GM23338 (cell line): ENCODE measurements around the gene ACSF3. TPM values are rescaled to one million over a fixed set of nuclear protein-coding genes. Genes with fewer than 3 reads are reported as not detected.
A peak's percentile ranks its signal among the peaks of the same experiment; 100 is the strongest.

Source experiments
- ATAC-seq: fragments of 200-7000 bp; cut with Tn5 transposase; 3 replicates; pipeline ENCODE4 v1.9.1; 2020
- DNase-seq: peaks from one replicate; pipeline ENCODE4 v3.0.0-alpha.2; 2015; ENCODE audit warnings: low spot score
- H2AFZ ChIP-seq: fragments of 200-600 bp; sonication (generic); 2 replicates; pipeline ENCODE4 v1.8.0; 2016; ENCODE audit warnings: antibody characterized with exemption, mild to moderate bottlenecking, moderate library complexity
- H3F3A ChIP-seq: fragments of 200-600 bp; sonication (generic); replicated peaks from 2 replicates; pipeline ENCODE4 v1.8.0; 2017; ENCODE audit warnings: antibody characterized with exemption, mixed run types, low read depth
- H3K27ac ChIP-seq: fragments of 200-600 bp; sonication (generic); 2 replicates; pipeline ENCODE4 v1.6.1; 2016; ENCODE audit warnings: low read depth
- H3K27me3 ChIP-seq: fragments of 200-600 bp; sonication (generic); 2 replicates; pipeline ENCODE4 v1.8.0; 2016; ENCODE audit warnings: mild to moderate bottlenecking, mixed run types, moderate library complexity; ENCODE audit not compliant: insufficient read depth
- H3K36me3 ChIP-seq: fragments of 200-600 bp; sonication (generic); 2 replicates; pipeline ENCODE4 v1.8.0; 2016; ENCODE audit warnings: mild to moderate bottlenecking; ENCODE audit not compliant: insufficient read depth
- H3K4me1 ChIP-seq: fragments of 200-600 bp; sonication (generic); 2 replicates; pipeline ENCODE4 v1.8.0; 2016; ENCODE audit warnings: mild to moderate bottlenecking, moderate library complexity; ENCODE audit not compliant: insufficient read depth
- H3K4me2 ChIP-seq: fragments of 200-600 bp; sonication (generic); 2 replicates; pipeline ENCODE4 v1.7.1; 2017; ENCODE audit warnings: mixed run types
- H3K4me3 ChIP-seq: fragments of 200-600 bp; sonication (generic); 2 replicates; pipeline ENCODE4 v1.6.1; 2016; ENCODE audit warnings: mixed run types
- H3K79me2 ChIP-seq: fragments of 200-600 bp; sonication (generic); replicated peaks from 2 replicates; pipeline ENCODE4 v1.8.0; 2017; ENCODE audit warnings: mild to moderate bottlenecking; ENCODE audit not compliant: insufficient read depth
- H3K9me2 ChIP-seq: fragments of 200-600 bp; sonication (generic); 2 replicates; pipeline ENCODE4 v1.8.0; 2017; ENCODE audit not compliant: insufficient read depth
- H4K20me1 ChIP-seq: fragments of 200-600 bp; sonication (generic); replicated peaks from 2 replicates; pipeline ENCODE4 v1.8.0; 2017; ENCODE audit warnings: mild to moderate bottlenecking; ENCODE audit not compliant: insufficient read depth
- H3K27ac Mint-ChIP-seq: 2 replicates; pipeline ENCODE4 v1.8.0; 2020; ENCODE audit warnings: inconsistent platforms, mild to moderate bottlenecking, moderate library complexity, mixed read lengths
- H3K27me3 Mint-ChIP-seq: 3 replicates; pipeline ENCODE4 v1.8.0; 2022; ENCODE audit warnings: low read depth, mild to moderate bottlenecking, moderate library complexity, mixed read lengths, inconsistent platforms; ENCODE audit not compliant: insufficient read depth, poor library complexity
- H3K36me3 Mint-ChIP-seq: 3 replicates; pipeline ENCODE4 v1.8.0; 2021; ENCODE audit warnings: low read depth, mild to moderate bottlenecking, inconsistent platforms, moderate library complexity, mixed read lengths
- H3K4me1 Mint-ChIP-seq: 3 replicates; pipeline ENCODE4 v1.8.0; 2020; ENCODE audit warnings: mild to moderate bottlenecking, inconsistent platforms, mixed read lengths
- H3K4me3 Mint-ChIP-seq: 3 replicates; pipeline ENCODE4 v1.8.0; 2021; ENCODE audit warnings: moderate library complexity, mild to moderate bottlenecking, inconsistent platforms, mixed read lengths
- H3K9me3 Mint-ChIP-seq: 3 replicates; pipeline ENCODE4 v1.8.0; 2020; ENCODE audit warnings: moderate library complexity, mild to moderate bottlenecking, inconsistent platforms, mixed read lengths
- CREB1 ChIP-seq: fragments of 250-450 bp; sonication (Bioruptor Pico); IDR thresholded peaks from 2 replicates; pipeline ENCODE4 v1.5.0; 2020; ENCODE audit warnings: low read depth, mild to moderate bottlenecking, moderate library complexity
- CTCF ChIP-seq, 2 experiments: fragments of 200-600 bp in 1 of 2; sonication (generic) in 1 of 2; conservative IDR thresholded peaks; 2 replicates each; pipeline versions ENCODE4 v1.5.1 to v1.6.1; 2016 to 2017; ENCODE audit warnings: antibody characterized with exemption in 2 of 2, low read depth in 2 of 2, mild to moderate bottlenecking in 2 of 2, moderate library complexity in 1 of 2
- ETS1 ChIP-seq: IDR thresholded peaks from 2 replicates; pipeline ENCODE4 v1.6.1; 2016; ENCODE audit warnings: antibody characterized with exemption
- EZH2 ChIP-seq: fragments of 200-600 bp; sonication (generic); IDR thresholded peaks from one replicate; pipeline ENCODE4 v1.8.0; 2017; ENCODE audit warnings: antibody characterized with exemption, mild to moderate bottlenecking, low read depth; ENCODE audit not compliant: unreplicated experiment
- EZH2phosphoT487 ChIP-seq: fragments of 200-600 bp; sonication (generic); IDR thresholded peaks from one replicate; pipeline ENCODE4 v1.8.1; 2018; ENCODE audit warnings: antibody characterized with exemption; ENCODE audit not compliant: unreplicated experiment
- JUNB ChIP-seq: IDR thresholded peaks from one replicate; pipeline ENCODE4 v1.6.1; 2016; ENCODE audit warnings: antibody characterized with exemption; ENCODE audit not compliant: unreplicated experiment
- NANOG ChIP-seq: IDR thresholded peaks from 2 replicates; pipeline ENCODE4 v1.6.1; 2016; ENCODE audit warnings: antibody characterized with exemption, borderline replicate concordance
- POLR2AphosphoS5 ChIP-seq: IDR thresholded peaks from 2 replicates; pipeline ENCODE4 v1.6.1; 2016; ENCODE audit warnings: antibody characterized with exemption, low read depth
- REST ChIP-seq: IDR thresholded peaks from one replicate; pipeline ENCODE4 v1.6.1; 2018; ENCODE audit warnings: antibody characterized with exemption; ENCODE audit not compliant: unreplicated experiment
- STAT1 ChIP-seq: IDR thresholded peaks from one replicate; pipeline ENCODE4 v1.6.1; 2016; ENCODE audit warnings: antibody characterized with exemption; ENCODE audit not compliant: unreplicated experiment
- ZNF462 ChIP-seq: fragments of 250-450 bp; sonication (Bioruptor Pico); IDR thresholded peaks from 2 replicates; pipeline ENCODE4 v1.5.0; 2020; ENCODE audit warnings: mild to moderate bottlenecking, moderate library complexity
- polyA plus RNA-seq: library from polyadenylated mRNA; unstranded; fragments of >200 nt; fragmentation: Nextera tagmentation; extraction: Ambion mirVana; gene quantifications from 2 replicates; pipeline ENCODE4 v1.2.1, GENCODE V29; 2016
- total RNA-seq: library from RNA; depleted of rRNA; stranded (reverse); fragments of >200 nt; shearing (Covaris generic); gene quantifications from 2 replicates; pipeline ENCODE4 v1.2.3, GENCODE V29; 2014

ACSF3 gene
- total and polyA plus RNA-seq, 2 experiments from 2014 or later: 12.8 to 23.1 TPM

GRCh38 chr16:89155184-89155679 is 61.6 kb downstream of the ACSF3 start:
- no peak overlapping the region for H3K4me2 ChIP-seq
- H3K36me3 Mint-ChIP-seq: peaks cover 24% of the 10 kb centered on the region
- no peak overlapping the region for H3K4me3 ChIP-seq
- DNase-seq (no peak), ATAC-seq (no peak)
- no peaks in the 10 kb centered on the region for H3K27me3 ChIP-seq
- H3K4me3 Mint-ChIP-seq: no peak overlapping the region
- H3K36me3 ChIP-seq: no peaks in the 10 kb centered on the region
- no peaks in the 10 kb centered on the region for H3K79me2 ChIP-seq
- no peak overlapping the region for H2AFZ ChIP-seq
- no peaks in the 10 kb centered on the region for H3K4me1 ChIP-seq
- peaks cover 2% of the 10 kb centered on the region; the same call in 1 of the 3 replicates for H3K4me1 Mint-ChIP-seq
- 0 out of 2 replicates have a peak overlapping the region, but pooled peaks have one; percentile 52 for H3K27ac Mint-ChIP-seq
- peaks cover 21% of the 10 kb centered on the region for H3K9me3 Mint-ChIP-seq
- H3K9me2 ChIP-seq: 0 out of 2 replicates have a peak, but pooled peaks cover 6% of the 10 kb centered on the region
- no peak for TF ChIP-seq REST
- no peak for TF ChIP-seq CTCF (conservative IDR thresholded peaks at IDR 0.05; ENCODE audit: low read depth in 2 of 2)
- TF ChIP-seq ETS1: no peak
- no peak for TF ChIP-seq NANOG
- no peak for TF ChIP-seq CREB1 (CRISPR knock-in tag)
- TF ChIP-seq JUNB: no peak
- TF ChIP-seq ZNF462 (CRISPR knock-in tag): no peak
- no peak for TF ChIP-seq STAT1
- no peak for TF ChIP-seq EZH2phosphoT487
- TF ChIP-seq EZH2: no peak
- TF ChIP-seq POLR2AphosphoS5: no peak
- H3F3A ChIP-seq: peaks cover 17% of the 10 kb centered on the region
- H3K27ac ChIP-seq: no peak overlapping the region
- H3K27me3 Mint-ChIP-seq: peaks cover 22% of the 10 kb centered on the region
- no peaks in the 10 kb centered on the region for H4K20me1 ChIP-seq
